Vagina (tissue), 2 donors: Measurements from ENCODE around the gene FLYWCH1.

Experiments used
- CTCF ChIP-seq, 3 experiments: fragments of 450-650 bp in 2 of 3; fragments of 200-600 bp in 1 of 3; sonication (generic) in 1 of 3; IDR thresholded peaks; one replicate each; pipeline ENCODE4 v1.5.1; 2017 to 2019; ENCODE audit warnings: antibody characterized with exemption in 3 of 3, mild to moderate bottlenecking in 2 of 3, moderate library complexity in 2 of 3
- POLR2A ChIP-seq, 2 donors: fragments of 450-650 bp; IDR thresholded peaks; one replicate each; pipeline ENCODE4 v1.6.1; 2017; ENCODE audit warnings: antibody characterized with exemption in 2 of 2, mild to moderate bottlenecking in 2 of 2, moderate library complexity in 2 of 2
- POLR2AphosphoS5 ChIP-seq, 2 donors: sonication (generic); formaldehyde crosslinking; IDR thresholded peaks; one replicate each; pipeline ENCODE4 v1.9.0; 2017; ENCODE audit warnings: antibody characterized with exemption in 2 of 2, mild to moderate bottlenecking in 2 of 2, low read depth in 1 of 2; ENCODE audit not compliant: insufficient read depth in 1 of 2

GRCh38 chr16:2954656-2955381, 43.1 kb downstream of the FLYWCH1 start:
- TF ChIP-seq CTCF (IDR thresholded peaks at IDR 0.05): no peak
- no peak for TF ChIP-seq POLR2A (IDR thresholded peaks at IDR 0.05)
- no peak for TF ChIP-seq POLR2AphosphoS5 (IDR thresholded peaks at IDR 0.05; ENCODE audit: insufficient read depth in 1 of 2, low read depth in 1 of 2)
